ENCODE data around the gene NHP2.
"Not testable (repeated sequence)": the region's sequence is repeated elsewhere in the genome, so short reads cannot be mapped to it uniquely, and the experiment has no call there.

The NHP2 gene

GRCh38 chr5:178130234-178130575 lies 23.5 kb downstream of the NHP2 start:
- not testable (repeated sequence) for DNase-seq

- no peak for DNase-seq
These were observed 24.4 kb downstream of the NHP2 start for GRCh38 chr5:178129296-178129695.

GRCh38 chr5:178127300-178128009 lies 26.2 kb downstream of the NHP2 start:
- not testable (repeated sequence) for DNase-seq

- no peak for DNase-seq
These were observed 27.1 kb downstream of the NHP2 start for GRCh38 chr5:178126556-178126955.

- no peak for DNase-seq
These were observed 28.3 kb downstream of the NHP2 start for GRCh38 chr5:178125253-178125906.

GRCh38 chr5:178123966-178124925 lies 29.4 kb downstream of the NHP2 start:
- DNase-seq: no peak

GRCh38 chr5:178123094-178123965 lies 30.4 kb downstream of the NHP2 start:
- DNase-seq: no peak

GRCh38 chr5:178122346-178122745 lies 31.3 kb downstream of the NHP2 start:
- no peak for DNase-seq

GRCh38 chr5:178121391-178122276 lies 32.1 kb downstream of the NHP2 start:
- DNase-seq: no peak

GRCh38 chr5:178120607-178121357 lies 32.9 kb downstream of the NHP2 start:
- peak; percentile 77 to 81 for DNase-seq

- no peak for DNase-seq
These were observed 33.6 kb downstream of the NHP2 start for GRCh38 chr5:178119915-178120606.

GRCh38 chr5:178117923-178118701 lies 35.6 kb downstream of the NHP2 start:
- no peak for DNase-seq

GRCh38 chr5:178116143-178116885 lies 37.4 kb downstream of the NHP2 start:
- DNase-seq: peak; percentile 49 to 63

- DNase-seq: no peak
These were observed 37.9 kb downstream of the NHP2 start for GRCh38 chr5:178115814-178116142.

GRCh38 chr5:178115136-178115813 lies 38.4 kb downstream of the NHP2 start:
- no peak for DNase-seq

- peak; percentile 37 to 41 for DNase-seq
These were observed 39.2 kb downstream of the NHP2 start for GRCh38 chr5:178114325-178115135.

GRCh38 chr5:178113841-178114324 lies 39.8 kb downstream of the NHP2 start:
- no peak for DNase-seq
